ENCODE results near the gene ADAM12. TPM values are rescaled to one million over a fixed set of nuclear protein-coding genes. Genes with fewer than 3 reads are reported as not detected.

Gene ADAM12
- total and polyA plus RNA-seq, 10 of the 15 experiments (the other 5 are each of a cell fraction or from before 2014, with no cell fraction given): under 0.01 to 0.62 (median 0.04) TPM; not detected in 5

GRCh38 chr10:126315494-126316177 is 72.6 kb downstream of the ADAM12 start:
- intact Hi-C loops (cut with micrococcal nuclease; ENCODE audit: unreplicated experiment) (no loop called here), in situ Hi-C loops (cut with MboI) (no loop called here)
- H4K20me1 ChIP-seq (ENCODE audit: control insufficient read depth, insufficient read depth): no peaks in the 10 kb centered on the region
- WGBS (ENCODE audit: insufficient coverage, insufficient replicate concordance, low lambda C conversion rate, missing lambda C conversion rate): 21% methylated on average over 12 of the region's 12 CpGs
- SMC1A ChIA-PET (ENCODE audit: uncharacterized antibody, unreplicated experiment): no interaction called here
- no peak for DNase-seq (ENCODE audit: low read depth, low spot score)
- H3K9ac ChIP-seq (ENCODE audit: control insufficient read depth, insufficient read depth, low read length): no peak overlapping the region
- RAD21 ChIA-PET (ENCODE audit: unreplicated experiment): no interaction called here
- no peaks in the 10 kb centered on the region for H3K4me1 ChIP-seq (ENCODE audit: control insufficient read depth, insufficient read depth, low read length)
- no peak for ATAC-seq
- no TSS peak for BruUV-seq (replicated peaks)
- no peak overlapping the region for H3K4me3 ChIP-seq
- H3K36me3 ChIP-seq (ENCODE audit: control insufficient read depth in 2 of 2, insufficient read depth in 2 of 2, low read length in 1 of 2): no peaks in the 10 kb centered on the region
- POLR2A ChIA-PET: no interaction called here
- CTCF ChIA-PET: no interaction called here
- no peaks in the 10 kb centered on the region for H3K79me2 ChIP-seq (ENCODE audit: control insufficient read depth, insufficient read depth, low read length)
- H3K9me3 ChIP-seq (replicated peaks; ENCODE audit: control insufficient read depth, insufficient read depth, low read length): no peaks in the 10 kb centered on the region
- no peak overlapping the region for H2AFZ ChIP-seq (ENCODE audit: control insufficient read depth, low read depth, low read length)
- no peak for FAIRE-seq
- no peak overlapping the region for H3K27ac ChIP-seq (ENCODE audit: control insufficient read depth, insufficient read depth)
- TF ChIP-seq TAF1 (IDR thresholded peaks at IDR 0.05; ENCODE audit: borderline replicate concordance, low read depth, low read length) (no peak), ZNF24 (IDR thresholded peaks at IDR 0.05) (no peak), DPF2 (IDR thresholded peaks at IDR 0.05) (no peak), IKZF1 (conservative IDR thresholded peaks at IDR 0.05) (no peak), EZH2 (IDR thresholded peaks at IDR 0.05; ENCODE audit: borderline replicate concordance, control insufficient read depth, low read depth, low read length) (no peak), ZBED1 (IDR thresholded peaks at IDR 0.05; ENCODE audit: borderline replicate concordance) (no peak), GABPA (IDR thresholded peaks at IDR 0.05; ENCODE audit: low read depth) (no peak), PAX8 (IDR thresholded peaks at IDR 0.05) (no peak), NFXL1 (IDR thresholded peaks at IDR 0.05; ENCODE audit: borderline replicate concordance) (no peak), PAX5 (IDR thresholded peaks at IDR 0.05; ENCODE audit: borderline replicate concordance, low read depth, low read length) (no peak), ETV6 (conservative IDR thresholded peaks at IDR 0.05 in 1 of 2, IDR thresholded peaks at IDR 0.05 in 1 of 2; ENCODE audit: borderline replicate concordance in 1 of 2, low read depth in 1 of 2) (no peak)
- TF ChIP-seq, protein P1, sequence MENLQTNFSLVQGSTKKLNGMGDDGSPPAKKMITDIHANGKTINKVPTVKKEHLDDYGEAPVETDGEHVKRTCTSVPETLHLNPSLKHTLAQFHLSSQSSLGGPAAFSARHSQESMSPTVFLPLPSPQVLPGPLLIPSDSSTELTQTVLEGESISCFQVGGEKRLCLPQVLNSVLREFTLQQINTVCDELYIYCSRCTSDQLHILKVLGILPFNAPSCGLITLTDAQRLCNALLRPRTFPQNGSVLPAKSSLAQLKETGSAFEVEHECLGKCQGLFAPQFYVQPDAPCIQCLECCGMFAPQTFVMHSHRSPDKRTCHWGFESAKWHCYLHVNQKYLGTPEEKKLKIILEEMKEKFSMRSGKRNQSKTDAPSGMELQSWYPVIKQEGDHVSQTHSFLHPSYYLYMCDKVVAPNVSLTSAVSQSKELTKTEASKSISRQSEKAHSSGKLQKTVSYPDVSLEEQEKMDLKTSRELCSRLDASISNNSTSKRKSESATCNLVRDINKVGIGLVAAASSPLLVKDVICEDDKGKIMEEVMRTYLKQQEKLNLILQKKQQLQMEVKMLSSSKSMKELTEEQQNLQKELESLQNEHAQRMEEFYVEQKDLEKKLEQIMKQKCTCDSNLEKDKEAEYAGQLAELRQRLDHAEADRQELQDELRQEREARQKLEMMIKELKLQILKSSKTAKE (IDR thresholded peaks at IDR 0.05; ENCODE audit: low read depth, poor library complexity, severe bottlenecking): no peak
- no peak overlapping the region for H3K4me2 ChIP-seq (ENCODE audit: control insufficient read depth, insufficient read depth)
- no peaks in the 10 kb centered on the region for H3K27me3 ChIP-seq (replicated peaks in 1 of 2; ENCODE audit: control insufficient read depth in 2 of 2, insufficient read depth in 2 of 2, low read length in 1 of 2)

Data from GM12878 (cell line).